ENCODE measurements around the gene PNPLA1.

PNPLA1 gene

GRCh38 chr6:36283608-36284007 lies 13.7 kb downstream of the PNPLA1 start:
- no peak overlapping the region for H3K4me3 ChIP-seq (replicated peaks; ENCODE audit: low read depth, low read length)
- TF ChIP-seq CTCF (IDR thresholded peaks at IDR 0.05; ENCODE audit: low read length, missing control alignments): no peak
- no peak for DNase-seq (ENCODE audit: low read depth)

DNA sequence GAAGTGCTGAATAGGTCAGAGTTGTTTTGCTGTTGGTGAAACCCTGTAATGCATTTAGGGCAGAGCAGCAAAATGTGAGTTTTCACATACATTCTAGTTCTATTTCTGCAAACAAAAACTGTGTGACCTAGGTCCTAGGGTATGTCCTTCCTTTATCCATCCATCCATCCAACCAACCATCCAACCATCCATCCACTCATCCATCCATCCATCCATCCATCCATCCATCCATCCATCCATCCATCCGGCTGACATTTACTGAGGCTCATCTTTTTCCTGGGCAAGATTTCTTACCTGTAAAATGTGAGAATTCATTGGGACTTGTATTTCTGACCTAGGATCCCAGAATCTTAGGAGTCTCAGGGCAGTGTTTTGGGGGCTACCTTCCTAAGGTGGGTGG lies 14.5 kb downstream of the PNPLA1 start:
- no peak for DNase-seq (ENCODE audit: low read depth)
- no peak overlapping the region for H3K4me3 ChIP-seq (replicated peaks; ENCODE audit: low read depth, low read length)
- TF ChIP-seq CTCF (IDR thresholded peaks at IDR 0.05; ENCODE audit: low read length, missing control alignments): no peak

GRCh38 chr6:36285187-36285671 lies 15.4 kb downstream of the PNPLA1 start:
- H3K4me3 ChIP-seq (replicated peaks; ENCODE audit: low read depth, low read length): no peak overlapping the region
- no peak for DNase-seq (ENCODE audit: low read depth)
- no peak for TF ChIP-seq CTCF (IDR thresholded peaks at IDR 0.05; ENCODE audit: low read length, missing control alignments)

GRCh38 chr6:36285797-36286196 lies 15.9 kb downstream of the PNPLA1 start:
- TF ChIP-seq CTCF (IDR thresholded peaks at IDR 0.05; ENCODE audit: low read length, missing control alignments): no peak
- DNase-seq (ENCODE audit: low read depth): no peak

GRCh38 chr6:36286858-36287257 lies 17.0 kb downstream of the PNPLA1 start:
- no peak for DNase-seq (ENCODE audit: low read depth)
- TF ChIP-seq CTCF (IDR thresholded peaks at IDR 0.05; ENCODE audit: low read length, missing control alignments): no peak
- no peak overlapping the region for H3K4me3 ChIP-seq (replicated peaks; ENCODE audit: low read depth, low read length)

More at GRCh38 chr6:36285797-36286196, 15.9 kb downstream of the PNPLA1 start:
- no peak overlapping the region for H3K4me3 ChIP-seq (replicated peaks; ENCODE audit: low read depth, low read length)

- no peak overlapping the region for H3K4me3 ChIP-seq (replicated peaks; ENCODE audit: low read depth, low read length)
- no peak for DNase-seq (ENCODE audit: low read depth)
- TF ChIP-seq CTCF (IDR thresholded peaks at IDR 0.05; ENCODE audit: low read length, missing control alignments): no peak
These were observed 19.5 kb downstream of the PNPLA1 start for GRCh38 chr6:36289281-36289878.
